NCI-H2171 (cell line): ENCODE measurements around the gene ZNF22.

Experiments
- DNase-seq: peaks from one replicate; lab custom pipeline; 2025; lab: John Stamatoyannopoulos, UW

Gene ZNF22

DNA sequence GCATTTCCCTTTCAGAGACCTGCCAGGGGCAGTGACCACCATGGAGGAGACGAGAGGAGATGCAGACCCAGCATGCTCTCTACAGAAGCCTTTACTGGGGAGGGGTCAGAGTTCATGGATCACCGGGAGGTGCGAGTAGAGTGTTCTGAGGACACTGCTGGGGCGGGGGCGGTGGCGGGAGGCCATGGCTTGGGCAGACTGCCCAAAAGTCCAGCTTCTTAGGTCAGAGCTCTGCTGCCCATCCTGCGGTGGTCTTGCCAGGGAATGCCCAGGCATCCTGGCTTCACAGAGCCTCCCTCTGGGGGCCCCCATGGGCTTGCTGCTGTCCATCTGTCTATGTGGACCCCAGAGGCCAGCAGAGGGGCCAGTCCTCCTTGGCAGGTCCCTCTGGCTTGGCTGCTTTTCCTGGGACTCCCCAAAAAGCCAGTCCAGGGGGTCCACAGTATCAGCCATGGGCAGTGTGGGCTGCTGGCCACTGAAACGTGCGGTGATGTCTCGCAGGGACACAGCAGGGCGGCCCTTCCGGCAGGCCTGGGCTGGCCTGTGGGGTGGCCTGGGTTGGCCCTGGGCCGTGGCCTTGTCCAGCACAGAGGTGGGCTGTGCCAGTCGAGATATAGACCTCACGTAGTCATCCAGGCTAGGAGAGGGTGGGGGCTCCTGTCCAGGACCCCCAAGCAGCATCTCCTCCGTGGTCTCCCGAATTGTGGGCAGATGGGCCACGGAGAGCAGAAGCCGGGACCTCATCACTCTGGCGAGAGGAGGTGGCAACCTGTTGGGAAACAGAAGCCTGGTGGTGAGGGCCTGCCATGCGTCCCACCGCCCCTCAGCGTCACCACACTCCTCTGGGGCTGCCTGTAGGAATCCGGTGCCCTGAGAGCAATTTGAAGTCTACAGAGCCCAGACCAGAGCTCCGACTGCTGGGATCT lies 23.2 kb upstream of the ZNF22 start:
- DNase-seq: no peak

DNA sequence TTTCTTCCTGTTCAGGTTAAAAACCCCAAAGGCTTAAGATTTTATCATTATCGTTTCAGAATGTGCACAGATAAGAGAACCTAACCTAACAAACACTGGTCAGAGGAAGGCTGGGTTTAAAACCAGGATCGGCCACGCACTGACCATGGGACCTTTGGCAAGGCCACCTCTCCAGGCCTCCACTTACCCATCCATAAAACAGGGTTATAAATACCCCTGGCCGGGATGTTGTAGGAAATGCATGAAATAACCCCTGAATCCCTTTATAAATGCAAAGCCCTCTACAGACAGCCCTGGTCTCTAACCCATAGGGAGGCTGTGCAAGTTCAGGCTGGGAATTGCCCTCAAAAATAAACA lies 22.5 kb upstream of the ZNF22 start:
- DNase-seq: no peak

DNA sequence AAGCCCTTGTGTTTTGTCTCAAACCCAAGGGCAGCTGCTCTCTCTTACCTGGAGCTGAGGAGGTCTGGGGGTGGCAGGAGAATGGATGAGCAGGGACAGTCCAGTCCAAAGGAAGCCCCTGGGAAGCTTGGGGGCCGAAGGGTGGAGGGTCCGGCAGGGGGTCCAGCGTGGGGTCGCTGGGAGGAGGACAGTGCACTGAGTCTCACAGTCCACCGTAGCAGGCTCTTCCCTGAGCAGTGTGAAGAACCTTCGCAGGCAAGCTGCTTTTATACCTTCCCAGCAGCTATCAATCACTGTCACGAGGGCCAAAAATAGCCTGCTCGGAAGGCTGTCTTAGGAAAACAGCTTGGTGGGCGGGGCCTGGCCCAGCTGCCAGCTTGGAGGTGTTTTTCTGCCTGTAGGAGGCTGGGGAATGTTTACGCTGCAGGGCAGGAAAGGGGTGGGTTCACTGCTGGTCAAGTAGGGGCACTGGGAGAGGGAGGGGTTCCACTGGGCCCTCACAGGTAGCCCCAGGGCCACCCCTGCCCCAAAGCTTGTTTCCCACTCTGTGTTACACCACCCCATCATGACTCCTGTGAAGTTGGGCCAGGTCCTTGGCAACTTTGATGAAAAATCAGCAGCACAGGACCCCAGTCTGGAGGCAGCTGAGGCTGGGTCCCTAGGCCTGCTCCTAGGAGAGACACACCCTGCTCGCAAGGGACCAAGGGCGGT lies 22.0 kb upstream of the ZNF22 start, which contains the start of gene DEPP1:
TSS of gene DEPP1 (minus strand) at position 240 of the 711 bp plus-strand sequence. CDS start 779 bp downstream, outside the sequence.
- DNase-seq: peak; percentile 76

DNA sequence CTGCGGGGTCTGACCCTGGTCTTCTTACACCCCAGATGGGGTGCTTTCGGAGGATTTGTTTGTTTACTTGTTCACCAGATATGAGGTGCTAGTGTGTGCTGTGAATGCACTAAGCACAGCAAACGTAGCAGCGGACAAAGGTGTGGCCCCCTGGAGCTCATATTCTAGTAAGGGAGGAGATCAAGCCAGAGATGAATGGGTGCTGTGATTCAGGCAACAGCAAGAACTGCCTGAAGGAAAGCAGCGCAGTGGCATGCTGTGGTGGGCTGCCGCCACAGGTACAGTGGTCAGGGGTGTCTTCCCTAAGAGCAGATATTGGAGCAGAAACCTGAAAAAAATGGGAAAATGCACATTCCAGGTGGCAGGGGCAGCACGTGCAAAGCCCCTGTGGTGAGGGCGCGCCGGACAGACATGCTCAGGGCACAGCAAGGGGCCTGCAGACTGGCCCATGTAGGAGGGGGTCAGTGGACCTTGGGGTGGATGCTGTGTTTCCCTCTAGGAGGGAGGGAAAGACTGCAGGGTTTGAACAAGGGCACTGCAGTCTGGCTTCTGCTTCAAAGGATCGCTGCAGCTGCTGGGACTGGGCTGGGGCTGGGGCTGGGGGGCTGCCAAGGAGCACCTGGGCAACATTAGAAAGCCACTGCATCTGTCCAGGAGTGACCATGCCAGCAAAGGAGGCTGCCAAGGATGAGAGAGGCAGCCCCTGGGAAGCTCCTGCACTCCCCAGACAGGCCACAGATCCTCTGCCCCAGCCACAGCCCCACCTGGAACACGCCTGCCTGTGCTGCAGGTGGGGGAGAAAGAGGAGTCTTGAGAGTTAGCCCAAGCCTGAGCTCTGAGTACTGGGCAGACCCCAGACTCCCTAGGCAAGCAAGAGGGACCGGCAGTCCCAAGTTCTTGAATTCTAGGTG lies 21.2 kb upstream of the ZNF22 start:
- no peak for DNase-seq

DNA sequence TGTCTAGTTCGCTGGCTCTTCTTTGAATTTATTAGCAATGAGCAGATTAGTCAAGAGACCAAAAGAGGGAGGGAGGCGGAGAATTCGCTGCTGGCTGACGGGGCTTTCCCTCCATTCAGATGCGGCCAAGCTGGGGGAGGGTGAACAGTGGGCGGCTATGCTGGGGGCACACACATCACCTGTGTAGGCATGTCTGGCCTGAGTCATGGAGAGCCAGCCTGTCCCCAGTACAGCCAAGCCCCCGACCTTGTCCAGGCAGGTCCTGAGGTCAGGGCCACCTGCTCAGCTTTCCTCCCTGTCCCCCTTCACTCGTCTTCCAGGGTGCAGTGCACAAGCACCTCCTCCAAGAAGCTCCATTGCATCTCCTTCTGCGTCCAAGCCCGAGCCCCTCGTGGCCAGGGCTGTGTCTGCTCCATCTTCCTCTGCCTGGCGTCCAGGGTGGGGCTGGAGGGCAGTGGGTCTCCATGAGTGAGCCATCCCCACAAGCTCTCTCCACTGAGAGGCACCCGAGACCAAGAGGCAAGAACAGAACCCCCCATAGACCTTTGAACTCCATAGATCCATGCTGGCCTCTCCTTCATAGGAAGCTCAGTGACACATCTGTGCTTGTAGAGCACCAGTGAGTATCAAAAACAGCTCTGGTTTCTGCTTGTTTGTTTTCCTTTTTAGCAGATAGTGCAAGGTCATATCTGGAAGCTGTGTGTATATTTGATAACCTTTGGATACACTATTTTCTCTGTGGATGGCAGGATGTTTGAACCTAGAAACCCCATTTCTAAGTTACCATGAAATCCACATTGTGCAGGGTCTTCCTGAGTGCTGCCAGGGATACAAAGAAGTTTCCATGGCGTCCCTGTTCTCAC lies 20.2 kb upstream of the ZNF22 start:
- no peak for DNase-seq

DNA sequence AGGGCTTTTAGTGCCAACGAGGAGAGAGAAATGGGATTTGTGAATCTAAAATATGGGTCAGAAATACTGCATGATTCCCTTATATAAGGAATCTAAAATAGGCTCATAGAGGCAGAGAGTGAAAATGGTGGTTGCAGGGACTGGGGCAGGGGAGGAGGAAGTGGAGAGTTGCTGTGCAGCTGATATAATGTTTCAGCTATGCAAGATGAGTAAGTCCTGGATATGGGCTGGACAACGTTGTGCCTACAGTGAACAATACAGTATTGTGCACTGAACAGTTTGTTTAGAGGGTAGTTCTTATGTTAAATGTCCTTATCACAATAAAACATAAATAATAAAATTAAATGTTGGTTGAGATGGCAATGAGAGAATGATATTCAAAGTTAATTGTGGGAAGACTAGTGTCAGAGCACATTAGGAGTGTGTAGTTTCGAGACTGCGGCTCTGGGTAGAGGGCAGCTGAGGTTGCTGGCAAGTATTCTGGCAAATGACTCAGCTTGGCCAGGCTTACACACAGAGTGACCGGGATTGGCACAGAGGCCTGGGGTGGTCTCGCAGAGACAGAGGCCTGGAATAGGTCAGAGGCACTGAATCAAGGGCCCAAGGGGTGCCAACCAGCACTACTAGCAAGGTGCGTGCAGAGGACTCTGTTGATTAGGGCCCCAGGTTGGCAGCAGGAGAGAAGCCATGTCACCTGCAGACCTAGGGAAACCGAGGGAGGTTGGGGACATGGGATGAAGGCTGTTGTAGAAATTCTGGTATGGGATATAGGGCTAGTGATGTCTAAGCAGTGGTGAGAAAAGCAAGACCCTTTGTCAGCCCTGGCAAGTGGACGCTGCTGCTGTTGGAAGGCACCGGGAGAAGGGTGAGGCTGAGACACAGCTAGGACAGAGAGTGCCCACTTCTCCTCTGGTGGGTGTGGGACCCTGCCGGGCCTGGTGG lies 19.3 kb upstream of the ZNF22 start:
- no peak for DNase-seq

DNA sequence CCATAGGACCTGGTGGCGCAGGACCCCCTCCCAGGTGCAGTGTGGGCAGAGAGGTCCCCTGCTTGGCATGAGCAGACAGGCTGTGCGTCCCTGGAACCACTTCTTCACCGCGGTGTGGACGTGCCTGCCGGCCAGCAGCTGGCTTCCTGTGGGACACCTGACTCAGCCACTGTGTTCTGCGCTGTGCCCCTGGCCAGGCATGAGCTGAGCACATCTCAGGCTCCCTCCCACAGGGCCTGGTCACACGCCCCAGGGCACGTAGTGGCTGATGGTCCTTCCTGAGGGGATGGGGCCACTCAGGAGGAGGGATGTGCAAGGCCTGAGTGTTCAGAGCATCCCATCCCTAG lies 18.6 kb upstream of the ZNF22 start:
- DNase-seq: no peak

DNA sequence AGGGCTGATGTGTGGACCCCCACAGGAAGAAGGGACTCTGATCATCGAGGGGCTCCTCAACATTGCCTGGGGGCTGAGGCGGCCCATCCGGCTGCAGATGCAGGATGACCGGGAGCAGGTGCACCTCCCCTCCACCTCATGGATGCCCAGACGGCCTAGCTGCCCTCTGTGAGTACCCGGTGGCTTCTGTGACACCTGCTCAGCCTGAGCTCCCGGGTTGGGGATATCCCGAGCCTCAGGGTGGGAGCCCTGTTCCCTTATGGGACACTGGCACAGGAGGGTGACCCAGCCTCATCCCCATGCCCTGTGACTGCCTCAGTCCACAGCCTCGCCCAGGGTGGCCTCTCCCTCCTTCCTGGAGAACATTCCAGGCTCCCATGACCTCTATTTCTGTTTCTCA lies 18.2 kb upstream of the ZNF22 start:
- no peak for DNase-seq

DNA sequence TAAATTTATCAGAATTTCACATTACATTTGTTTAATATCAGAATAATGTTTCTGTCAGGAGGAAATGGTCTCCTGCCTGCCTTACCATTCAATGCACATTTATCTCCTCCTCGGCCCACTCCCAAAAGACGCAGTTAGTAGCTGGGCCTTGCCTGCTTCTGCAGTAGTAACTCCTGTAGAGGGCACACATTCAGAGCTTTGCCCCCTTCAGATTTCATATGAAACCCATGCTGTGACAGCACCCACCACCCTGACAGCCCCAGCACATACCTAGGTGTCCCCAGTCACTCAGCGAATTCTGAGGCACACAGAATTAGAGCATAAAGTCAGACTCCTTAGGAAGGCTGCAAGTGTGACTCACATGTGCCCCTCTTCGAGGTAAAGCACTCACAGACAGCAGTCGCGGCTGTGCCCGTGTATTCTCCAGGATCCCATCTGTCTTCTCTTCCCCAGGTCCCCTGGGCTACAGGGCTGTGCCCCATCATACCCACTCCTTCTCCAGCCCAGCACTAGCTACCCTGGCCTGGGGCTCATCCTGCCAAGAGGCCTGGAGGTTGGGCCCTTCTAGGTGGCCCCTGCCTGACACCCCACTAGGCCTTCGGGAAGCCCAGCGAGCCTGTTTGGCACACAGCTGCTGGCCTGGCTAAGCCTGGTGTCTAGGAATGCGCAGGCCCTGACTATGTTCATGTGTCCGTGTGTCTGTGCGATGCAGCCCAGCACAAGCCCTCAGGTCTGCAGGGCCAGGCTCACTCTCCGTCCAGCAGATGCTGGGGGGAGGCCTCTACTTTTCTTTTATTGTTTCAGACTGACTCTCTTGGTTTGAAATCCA lies 17.4 kb upstream of the ZNF22 start:
- no peak for DNase-seq

DNA sequence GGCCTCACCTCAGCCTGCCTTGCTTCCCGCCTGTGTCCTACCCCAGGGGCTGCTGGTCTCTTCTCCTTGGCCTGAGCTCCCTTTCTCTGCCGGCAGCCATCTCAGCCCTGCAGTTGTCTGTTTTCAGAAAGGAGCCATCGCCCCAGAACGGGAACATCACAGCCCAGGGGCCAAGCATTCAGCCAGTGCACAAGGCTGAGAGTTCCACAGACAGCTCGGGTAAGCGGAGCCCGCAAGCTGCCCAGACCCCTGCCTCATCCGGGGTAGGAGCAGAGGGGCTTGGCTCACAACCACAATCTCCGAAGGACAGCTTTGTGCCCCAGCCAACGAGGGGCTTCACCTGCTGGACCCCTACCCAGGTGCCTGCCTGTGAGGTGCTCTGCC lies 16.8 kb upstream of the ZNF22 start:
- no peak for DNase-seq

DNA sequence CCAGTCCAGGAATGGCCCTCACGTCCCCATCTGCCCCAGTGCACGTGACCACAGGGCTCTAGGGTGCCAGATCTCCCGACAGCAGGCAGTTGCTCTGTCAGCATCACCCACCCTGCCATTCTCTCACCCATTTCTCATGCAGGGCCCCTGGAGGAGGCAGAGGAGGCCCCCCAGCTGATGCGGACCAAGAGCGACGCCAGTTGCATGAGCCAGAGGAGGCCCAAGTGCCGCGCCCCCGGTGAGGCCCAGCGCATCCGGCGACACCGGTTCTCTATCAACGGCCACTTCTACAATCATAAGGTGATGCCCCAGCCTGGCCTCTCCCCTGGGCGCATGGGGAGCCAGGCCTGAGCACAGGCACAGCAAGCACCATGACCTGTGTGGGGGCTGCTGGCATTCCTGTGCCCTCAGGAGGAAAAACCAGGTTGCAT lies 16.0 kb upstream of the ZNF22 start:
- no peak for DNase-seq

DNA sequence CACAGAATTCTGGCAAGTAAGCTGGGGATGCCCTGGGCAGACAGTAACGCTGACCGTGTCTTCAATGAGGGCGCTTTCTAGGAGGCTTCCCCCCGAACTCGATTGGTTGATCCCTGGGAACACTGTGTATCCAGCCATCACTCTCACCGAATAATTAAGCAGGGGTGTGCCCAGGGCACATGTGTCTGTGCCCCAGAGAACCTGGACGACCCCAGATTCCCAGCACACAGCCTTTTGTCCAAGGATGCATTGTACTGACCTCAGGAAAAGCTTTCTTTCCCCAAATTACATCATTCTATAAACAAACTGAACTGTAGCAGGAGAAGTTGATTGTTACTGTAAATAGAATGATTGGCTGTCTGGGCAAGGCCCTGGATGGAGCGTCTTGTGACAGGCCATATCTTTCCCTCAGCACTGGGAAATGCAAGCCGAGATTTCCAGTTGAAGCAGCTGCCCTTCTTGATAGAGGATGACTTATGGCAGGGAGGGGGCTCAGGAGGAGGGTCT lies 15.5 kb upstream of the ZNF22 start:
- no peak for DNase-seq

DNA sequence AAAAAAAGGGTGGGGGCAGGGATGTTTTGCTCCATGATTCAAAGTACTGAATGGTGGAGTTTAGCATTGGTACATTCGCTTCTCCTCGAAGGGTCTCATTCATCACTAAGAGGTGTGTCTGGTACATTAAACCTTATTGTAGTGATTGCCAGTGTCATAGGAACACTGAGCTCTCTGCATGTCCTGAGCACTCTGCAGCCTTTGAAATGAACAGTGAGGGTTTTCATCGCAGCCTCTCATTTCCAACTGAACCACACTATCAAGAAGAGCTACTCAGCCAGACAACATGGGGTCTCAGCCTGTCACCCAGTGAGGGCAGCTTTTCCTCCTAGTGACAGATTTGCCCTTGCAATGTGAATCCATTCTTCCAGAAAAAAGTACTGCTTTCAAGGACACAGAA lies 14.5 kb upstream of the ZNF22 start:
- DNase-seq: no peak

DNA sequence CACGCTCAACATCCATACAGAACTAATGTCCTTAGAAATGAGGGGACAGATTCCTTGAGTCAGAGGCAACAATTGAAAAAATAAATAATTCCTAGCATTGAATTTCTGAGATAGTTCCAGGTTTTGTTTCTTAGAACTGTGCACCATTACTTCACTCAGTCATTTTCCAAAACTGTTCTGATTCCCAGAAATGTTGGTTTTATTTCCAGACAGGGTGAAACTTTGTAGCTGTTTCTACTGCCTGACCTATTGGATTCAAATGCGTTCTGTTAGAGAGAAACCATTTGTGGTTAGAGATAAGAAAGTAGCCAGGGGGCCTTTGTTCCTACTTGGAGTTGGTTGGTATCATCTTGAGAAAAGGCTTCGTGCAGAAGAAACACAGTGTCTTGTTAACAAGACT lies 14.1 kb upstream of the ZNF22 start:
- no peak for DNase-seq

DNA sequence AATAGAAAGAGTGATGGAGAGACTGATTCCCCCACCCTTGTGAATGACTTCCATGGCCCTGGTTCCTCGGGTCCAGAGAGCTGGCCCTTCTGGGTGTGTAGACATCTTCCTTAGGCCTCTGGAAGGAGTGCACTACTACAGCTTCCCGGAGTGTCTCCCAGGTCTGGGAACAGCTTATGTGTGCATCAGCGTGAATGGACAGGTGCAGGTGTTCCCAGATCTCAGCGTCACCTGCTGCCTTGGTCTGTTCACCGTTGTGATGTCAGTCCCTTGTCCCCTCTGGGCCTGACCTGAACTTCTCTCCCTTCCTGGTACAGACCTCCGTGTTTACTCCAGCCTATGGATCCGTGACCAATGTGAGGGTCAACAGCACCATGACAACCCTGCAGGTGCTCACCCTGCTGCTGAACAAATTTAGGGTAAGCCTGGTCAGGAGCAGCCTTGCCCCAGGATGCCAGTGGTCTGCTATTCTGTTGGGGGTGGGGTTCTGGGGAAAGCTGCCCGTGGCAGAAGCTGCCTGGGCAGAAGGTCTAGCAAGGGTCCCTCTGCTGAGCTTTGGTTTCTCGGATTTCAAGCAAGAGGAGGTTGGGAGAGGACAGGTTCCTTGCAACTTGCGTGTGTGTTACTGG lies 11.7 kb upstream of the ZNF22 start:
- DNase-seq: no peak

DNA sequence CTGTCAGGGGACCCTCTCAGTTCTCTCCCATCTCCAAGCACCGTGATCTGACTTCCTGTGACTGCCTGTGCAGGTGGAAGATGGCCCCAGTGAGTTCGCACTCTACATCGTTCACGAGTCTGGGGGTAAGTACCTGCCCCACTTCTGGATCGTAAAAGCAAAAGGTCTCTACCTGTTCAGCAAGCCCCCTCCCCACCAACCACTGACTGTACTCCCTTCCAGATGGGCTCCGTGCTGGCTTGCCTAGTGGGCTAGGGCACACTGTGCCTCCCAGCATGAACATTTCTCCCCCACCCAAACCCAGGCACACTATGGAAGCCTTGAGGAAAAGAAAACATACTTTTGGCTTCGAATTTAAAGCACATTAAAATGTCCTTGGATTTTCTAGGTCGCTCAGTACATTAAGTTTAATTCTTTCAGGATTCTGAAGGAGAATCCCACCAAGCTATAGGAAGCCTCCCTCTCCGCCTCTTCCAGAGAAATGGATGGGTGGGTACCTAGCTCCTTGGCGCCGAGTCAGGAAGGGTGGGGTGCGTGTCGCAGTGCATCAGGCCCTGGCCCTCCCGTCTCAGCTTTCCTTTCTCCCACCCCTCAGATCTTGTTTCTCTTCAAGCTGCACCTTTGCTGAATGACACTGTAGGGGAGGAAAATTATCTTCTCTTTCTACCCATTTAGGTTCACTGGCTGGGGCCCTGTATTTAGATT lies 11.0 kb upstream of the ZNF22 start:
- no peak for DNase-seq

DNA sequence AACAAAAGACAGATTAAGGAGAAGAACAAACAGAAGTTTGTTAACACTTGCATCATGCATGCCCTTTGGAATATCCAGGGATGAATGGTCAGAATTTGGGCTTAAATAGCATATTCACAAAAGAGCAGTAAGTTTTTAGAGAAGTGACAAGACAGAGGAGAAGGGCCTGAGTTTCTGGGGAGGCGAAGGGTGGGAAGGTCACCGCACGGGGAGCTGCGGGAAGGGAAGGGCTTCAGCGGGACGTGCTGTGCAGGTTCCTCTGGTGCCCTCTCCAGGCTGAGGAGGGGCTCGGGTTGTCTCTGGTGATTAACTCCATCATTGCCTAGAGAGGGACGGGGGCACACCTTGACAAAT lies 10.4 kb upstream of the ZNF22 start:
- no peak for DNase-seq

DNA sequence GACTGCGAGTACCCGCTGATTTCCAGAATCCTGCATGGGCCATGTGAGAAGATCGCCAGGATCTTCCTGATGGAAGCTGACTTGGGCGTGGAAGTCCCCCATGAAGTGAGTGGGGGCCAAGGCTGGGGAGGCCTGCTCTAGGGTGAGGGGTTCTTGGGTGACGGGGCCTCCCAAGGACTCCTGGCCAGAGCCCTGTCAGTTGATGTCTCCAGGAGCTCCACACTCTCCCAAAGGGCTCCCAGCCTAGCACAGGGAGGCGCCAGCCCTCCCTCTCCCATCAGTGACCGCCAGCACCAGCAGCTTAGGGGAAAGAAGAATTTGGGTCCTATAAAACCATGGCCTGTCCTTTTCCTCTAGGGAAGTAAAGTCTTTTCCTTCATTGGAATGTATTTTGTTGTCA lies 9.8 kb upstream of the ZNF22 start:
- DNase-seq: no peak
